Tibial nerve (tissue), 3 donors: ENCODE data around the gene CHKB.

ENCODE experiments used
- POLR2A ChIP-seq, 2 donors: fragments of 450-650 bp; IDR thresholded peaks; one replicate each; pipeline ENCODE4 v1.6.1; 2017; ENCODE audit warnings: antibody characterized with exemption in 2 of 2, mild to moderate bottlenecking in 2 of 2, moderate library complexity in 2 of 2
- TF ChIP-seq, protein P1 (sequence below), 5 experiments: fragments of 200-600 bp in 3 of 5; fragments of 450-650 bp in 2 of 5; sonication (generic) in 3 of 5; IDR thresholded peaks; one replicate each; pipeline ENCODE4 v1.5.1; 2016 to 2019; ENCODE audit warnings: antibody characterized with exemption in 5 of 5, mild to moderate bottlenecking in 3 of 5, moderate library complexity in 2 of 5

- TF ChIP-seq, protein P1, sequence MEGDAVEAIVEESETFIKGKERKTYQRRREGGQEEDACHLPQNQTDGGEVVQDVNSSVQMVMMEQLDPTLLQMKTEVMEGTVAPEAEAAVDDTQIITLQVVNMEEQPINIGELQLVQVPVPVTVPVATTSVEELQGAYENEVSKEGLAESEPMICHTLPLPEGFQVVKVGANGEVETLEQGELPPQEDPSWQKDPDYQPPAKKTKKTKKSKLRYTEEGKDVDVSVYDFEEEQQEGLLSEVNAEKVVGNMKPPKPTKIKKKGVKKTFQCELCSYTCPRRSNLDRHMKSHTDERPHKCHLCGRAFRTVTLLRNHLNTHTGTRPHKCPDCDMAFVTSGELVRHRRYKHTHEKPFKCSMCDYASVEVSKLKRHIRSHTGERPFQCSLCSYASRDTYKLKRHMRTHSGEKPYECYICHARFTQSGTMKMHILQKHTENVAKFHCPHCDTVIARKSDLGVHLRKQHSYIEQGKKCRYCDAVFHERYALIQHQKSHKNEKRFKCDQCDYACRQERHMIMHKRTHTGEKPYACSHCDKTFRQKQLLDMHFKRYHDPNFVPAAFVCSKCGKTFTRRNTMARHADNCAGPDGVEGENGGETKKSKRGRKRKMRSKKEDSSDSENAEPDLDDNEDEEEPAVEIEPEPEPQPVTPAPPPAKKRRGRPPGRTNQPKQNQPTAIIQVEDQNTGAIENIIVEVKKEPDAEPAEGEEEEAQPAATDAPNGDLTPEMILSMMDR (IDR thresholded peaks at IDR 0.05) = no peak
- no peak for TF ChIP-seq POLR2A (IDR thresholded peaks at IDR 0.05)
Measured at GRCh38 chr22:50626314-50626849, 43.7 kb upstream of the CHKB start.
